GM23338 (cell line): ENCODE data around the gene MEOX2. TPM values are rescaled to one million over a fixed set of nuclear protein-coding genes. Genes with fewer than 3 reads are reported as not detected.

Experiments used
- ATAC-seq: fragments of 200-7000 bp; cut with Tn5 transposase; 3 replicates; pipeline ENCODE4 v1.9.1; 2020
- DNase-seq: peaks from one replicate; pipeline ENCODE4 v3.0.0-alpha.2; 2015; ENCODE audit warnings: low spot score
- H2AFZ ChIP-seq: fragments of 200-600 bp; sonication (generic); 2 replicates; pipeline ENCODE4 v1.8.0; 2016; ENCODE audit warnings: antibody characterized with exemption, mild to moderate bottlenecking, moderate library complexity
- H3F3A ChIP-seq: fragments of 200-600 bp; sonication (generic); replicated peaks from 2 replicates; pipeline ENCODE4 v1.8.0; 2017; ENCODE audit warnings: antibody characterized with exemption, mixed run types, low read depth
- H3K27ac ChIP-seq: fragments of 200-600 bp; sonication (generic); 2 replicates; pipeline ENCODE4 v1.6.1; 2016; ENCODE audit warnings: low read depth
- H3K27me3 ChIP-seq: fragments of 200-600 bp; sonication (generic); 2 replicates; pipeline ENCODE4 v1.8.0; 2016; ENCODE audit warnings: mild to moderate bottlenecking, mixed run types, moderate library complexity; ENCODE audit not compliant: insufficient read depth
- H3K36me3 ChIP-seq: fragments of 200-600 bp; sonication (generic); 2 replicates; pipeline ENCODE4 v1.8.0; 2016; ENCODE audit warnings: mild to moderate bottlenecking; ENCODE audit not compliant: insufficient read depth
- H3K4me1 ChIP-seq: fragments of 200-600 bp; sonication (generic); 2 replicates; pipeline ENCODE4 v1.8.0; 2016; ENCODE audit warnings: mild to moderate bottlenecking, moderate library complexity; ENCODE audit not compliant: insufficient read depth
- H3K4me2 ChIP-seq: fragments of 200-600 bp; sonication (generic); 2 replicates; pipeline ENCODE4 v1.7.1; 2017; ENCODE audit warnings: mixed run types
- H3K4me3 ChIP-seq: fragments of 200-600 bp; sonication (generic); 2 replicates; pipeline ENCODE4 v1.6.1; 2016; ENCODE audit warnings: mixed run types
- H3K79me2 ChIP-seq: fragments of 200-600 bp; sonication (generic); replicated peaks from 2 replicates; pipeline ENCODE4 v1.8.0; 2017; ENCODE audit warnings: mild to moderate bottlenecking; ENCODE audit not compliant: insufficient read depth
- H3K9me2 ChIP-seq: fragments of 200-600 bp; sonication (generic); 2 replicates; pipeline ENCODE4 v1.8.0; 2017; ENCODE audit not compliant: insufficient read depth
- H4K20me1 ChIP-seq: fragments of 200-600 bp; sonication (generic); replicated peaks from 2 replicates; pipeline ENCODE4 v1.8.0; 2017; ENCODE audit warnings: mild to moderate bottlenecking; ENCODE audit not compliant: insufficient read depth
- H3K27ac Mint-ChIP-seq: 2 replicates; pipeline ENCODE4 v1.8.0; 2020; ENCODE audit warnings: inconsistent platforms, mild to moderate bottlenecking, moderate library complexity, mixed read lengths
- H3K27me3 Mint-ChIP-seq: 3 replicates; pipeline ENCODE4 v1.8.0; 2022; ENCODE audit warnings: low read depth, mild to moderate bottlenecking, moderate library complexity, mixed read lengths, inconsistent platforms; ENCODE audit not compliant: insufficient read depth, poor library complexity
- H3K36me3 Mint-ChIP-seq: 3 replicates; pipeline ENCODE4 v1.8.0; 2021; ENCODE audit warnings: low read depth, mild to moderate bottlenecking, inconsistent platforms, moderate library complexity, mixed read lengths
- H3K4me1 Mint-ChIP-seq: 3 replicates; pipeline ENCODE4 v1.8.0; 2020; ENCODE audit warnings: mild to moderate bottlenecking, inconsistent platforms, mixed read lengths
- H3K4me3 Mint-ChIP-seq: 3 replicates; pipeline ENCODE4 v1.8.0; 2021; ENCODE audit warnings: moderate library complexity, mild to moderate bottlenecking, inconsistent platforms, mixed read lengths
- H3K9me3 Mint-ChIP-seq: 3 replicates; pipeline ENCODE4 v1.8.0; 2020; ENCODE audit warnings: moderate library complexity, mild to moderate bottlenecking, inconsistent platforms, mixed read lengths
- CREB1 ChIP-seq: fragments of 250-450 bp; sonication (Bioruptor Pico); IDR thresholded peaks from 2 replicates; pipeline ENCODE4 v1.5.0; 2020; ENCODE audit warnings: low read depth, mild to moderate bottlenecking, moderate library complexity
- EZH2 ChIP-seq: fragments of 200-600 bp; sonication (generic); IDR thresholded peaks from one replicate; pipeline ENCODE4 v1.8.0; 2017; ENCODE audit warnings: antibody characterized with exemption, mild to moderate bottlenecking, low read depth; ENCODE audit not compliant: unreplicated experiment
- EZH2phosphoT487 ChIP-seq: fragments of 200-600 bp; sonication (generic); IDR thresholded peaks from one replicate; pipeline ENCODE4 v1.8.1; 2018; ENCODE audit warnings: antibody characterized with exemption; ENCODE audit not compliant: unreplicated experiment
- JUNB ChIP-seq: IDR thresholded peaks from one replicate; pipeline ENCODE4 v1.6.1; 2016; ENCODE audit warnings: antibody characterized with exemption; ENCODE audit not compliant: unreplicated experiment
- NANOG ChIP-seq: IDR thresholded peaks from 2 replicates; pipeline ENCODE4 v1.6.1; 2016; ENCODE audit warnings: antibody characterized with exemption, borderline replicate concordance
- POLR2AphosphoS5 ChIP-seq: IDR thresholded peaks from 2 replicates; pipeline ENCODE4 v1.6.1; 2016; ENCODE audit warnings: antibody characterized with exemption, low read depth
- STAT1 ChIP-seq: IDR thresholded peaks from one replicate; pipeline ENCODE4 v1.6.1; 2016; ENCODE audit warnings: antibody characterized with exemption; ENCODE audit not compliant: unreplicated experiment
- ZNF114 ChIP-seq: fragments of 250-450 bp; sonication (Bioruptor Pico); IDR thresholded peaks from 2 replicates; pipeline ENCODE4 v1.5.0; 2020; ENCODE audit warnings: mild to moderate bottlenecking, moderate library complexity
- ZNF331 ChIP-seq: fragments of 250-450 bp; sonication (Bioruptor Pico); IDR thresholded peaks from 2 replicates; pipeline ENCODE4 v1.5.0; 2020; ENCODE audit warnings: low read depth, mild to moderate bottlenecking, moderate library complexity
- ZNF462 ChIP-seq: fragments of 250-450 bp; sonication (Bioruptor Pico); IDR thresholded peaks from 2 replicates; pipeline ENCODE4 v1.5.0; 2020; ENCODE audit warnings: mild to moderate bottlenecking, moderate library complexity
- polyA plus RNA-seq: library from polyadenylated mRNA; unstranded; fragments of >200 nt; fragmentation: Nextera tagmentation; extraction: Ambion mirVana; gene quantifications from 2 replicates; pipeline ENCODE4 v1.2.1, GENCODE V29; 2016
- total RNA-seq: library from RNA; depleted of rRNA; stranded (reverse); fragments of >200 nt; shearing (Covaris generic); gene quantifications from 2 replicates; pipeline ENCODE4 v1.2.3, GENCODE V29; 2014
- TF ChIP-seq, protein P1 (sequence below), 2 experiments: fragments of 200-600 bp in 1 of 2; sonication (generic) in 1 of 2; conservative IDR thresholded peaks; 2 replicates each; pipeline versions ENCODE4 v1.5.1 to v1.6.1; 2016 to 2017; ENCODE audit warnings: antibody characterized with exemption in 2 of 2, low read depth in 2 of 2, mild to moderate bottlenecking in 2 of 2, moderate library complexity in 1 of 2
- TF ChIP-seq, protein P2 (sequence below): IDR thresholded peaks from 2 replicates; pipeline ENCODE4 v1.6.1; 2016; ENCODE audit warnings: antibody characterized with exemption
- TF ChIP-seq, protein P3 (sequence below): IDR thresholded peaks from one replicate; pipeline ENCODE4 v1.6.1; 2018; ENCODE audit warnings: antibody characterized with exemption; ENCODE audit not compliant: unreplicated experiment

The MEOX2 gene
- total and polyA plus RNA-seq, 2 experiments from 2014 or later = 0.50 to 1.2 TPM

- H3F3A ChIP-seq = 0 out of 2 replicates have a peak, but pooled peaks cover 3% of the 10 kb centered on the region
- H3K27me3 ChIP-seq = peaks cover 32% of the 10 kb centered on the region
- no peak overlapping the region for H2AFZ ChIP-seq
- peaks cover 10% of the 10 kb centered on the region for H3K4me1 ChIP-seq
- TF ChIP-seq NANOG (no peak), CREB1 (no peak), EZH2phosphoT487 (no peak), POLR2AphosphoS5 (no peak), EZH2 (no peak), ZNF331 (no peak), STAT1 (no peak), ZNF114 (CRISPR knock-in tag) (no peak), ZNF462 (CRISPR knock-in tag) (no peak), JUNB (no peak)
- TF ChIP-seq, protein P1, sequence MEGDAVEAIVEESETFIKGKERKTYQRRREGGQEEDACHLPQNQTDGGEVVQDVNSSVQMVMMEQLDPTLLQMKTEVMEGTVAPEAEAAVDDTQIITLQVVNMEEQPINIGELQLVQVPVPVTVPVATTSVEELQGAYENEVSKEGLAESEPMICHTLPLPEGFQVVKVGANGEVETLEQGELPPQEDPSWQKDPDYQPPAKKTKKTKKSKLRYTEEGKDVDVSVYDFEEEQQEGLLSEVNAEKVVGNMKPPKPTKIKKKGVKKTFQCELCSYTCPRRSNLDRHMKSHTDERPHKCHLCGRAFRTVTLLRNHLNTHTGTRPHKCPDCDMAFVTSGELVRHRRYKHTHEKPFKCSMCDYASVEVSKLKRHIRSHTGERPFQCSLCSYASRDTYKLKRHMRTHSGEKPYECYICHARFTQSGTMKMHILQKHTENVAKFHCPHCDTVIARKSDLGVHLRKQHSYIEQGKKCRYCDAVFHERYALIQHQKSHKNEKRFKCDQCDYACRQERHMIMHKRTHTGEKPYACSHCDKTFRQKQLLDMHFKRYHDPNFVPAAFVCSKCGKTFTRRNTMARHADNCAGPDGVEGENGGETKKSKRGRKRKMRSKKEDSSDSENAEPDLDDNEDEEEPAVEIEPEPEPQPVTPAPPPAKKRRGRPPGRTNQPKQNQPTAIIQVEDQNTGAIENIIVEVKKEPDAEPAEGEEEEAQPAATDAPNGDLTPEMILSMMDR (conservative IDR thresholded peaks at IDR 0.05; ENCODE audit: low read depth in 2 of 2) = no peak
- TF ChIP-seq, protein P2, sequence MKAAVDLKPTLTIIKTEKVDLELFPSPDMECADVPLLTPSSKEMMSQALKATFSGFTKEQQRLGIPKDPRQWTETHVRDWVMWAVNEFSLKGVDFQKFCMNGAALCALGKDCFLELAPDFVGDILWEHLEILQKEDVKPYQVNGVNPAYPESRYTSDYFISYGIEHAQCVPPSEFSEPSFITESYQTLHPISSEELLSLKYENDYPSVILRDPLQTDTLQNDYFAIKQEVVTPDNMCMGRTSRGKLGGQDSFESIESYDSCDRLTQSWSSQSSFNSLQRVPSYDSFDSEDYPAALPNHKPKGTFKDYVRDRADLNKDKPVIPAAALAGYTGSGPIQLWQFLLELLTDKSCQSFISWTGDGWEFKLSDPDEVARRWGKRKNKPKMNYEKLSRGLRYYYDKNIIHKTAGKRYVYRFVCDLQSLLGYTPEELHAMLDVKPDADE = no peak
- TF ChIP-seq, protein P3, sequence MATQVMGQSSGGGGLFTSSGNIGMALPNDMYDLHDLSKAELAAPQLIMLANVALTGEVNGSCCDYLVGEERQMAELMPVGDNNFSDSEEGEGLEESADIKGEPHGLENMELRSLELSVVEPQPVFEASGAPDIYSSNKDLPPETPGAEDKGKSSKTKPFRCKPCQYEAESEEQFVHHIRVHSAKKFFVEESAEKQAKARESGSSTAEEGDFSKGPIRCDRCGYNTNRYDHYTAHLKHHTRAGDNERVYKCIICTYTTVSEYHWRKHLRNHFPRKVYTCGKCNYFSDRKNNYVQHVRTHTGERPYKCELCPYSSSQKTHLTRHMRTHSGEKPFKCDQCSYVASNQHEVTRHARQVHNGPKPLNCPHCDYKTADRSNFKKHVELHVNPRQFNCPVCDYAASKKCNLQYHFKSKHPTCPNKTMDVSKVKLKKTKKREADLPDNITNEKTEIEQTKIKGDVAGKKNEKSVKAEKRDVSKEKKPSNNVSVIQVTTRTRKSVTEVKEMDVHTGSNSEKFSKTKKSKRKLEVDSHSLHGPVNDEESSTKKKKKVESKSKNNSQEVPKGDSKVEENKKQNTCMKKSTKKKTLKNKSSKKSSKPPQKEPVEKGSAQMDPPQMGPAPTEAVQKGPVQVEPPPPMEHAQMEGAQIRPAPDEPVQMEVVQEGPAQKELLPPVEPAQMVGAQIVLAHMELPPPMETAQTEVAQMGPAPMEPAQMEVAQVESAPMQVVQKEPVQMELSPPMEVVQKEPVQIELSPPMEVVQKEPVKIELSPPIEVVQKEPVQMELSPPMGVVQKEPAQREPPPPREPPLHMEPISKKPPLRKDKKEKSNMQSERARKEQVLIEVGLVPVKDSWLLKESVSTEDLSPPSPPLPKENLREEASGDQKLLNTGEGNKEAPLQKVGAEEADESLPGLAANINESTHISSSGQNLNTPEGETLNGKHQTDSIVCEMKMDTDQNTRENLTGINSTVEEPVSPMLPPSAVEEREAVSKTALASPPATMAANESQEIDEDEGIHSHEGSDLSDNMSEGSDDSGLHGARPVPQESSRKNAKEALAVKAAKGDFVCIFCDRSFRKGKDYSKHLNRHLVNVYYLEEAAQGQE = no peak
- H3K4me2 ChIP-seq = no peak overlapping the region
- H3K36me3 ChIP-seq = no peaks in the 10 kb centered on the region
- H3K4me3 Mint-ChIP-seq = no peak overlapping the region
- no peaks in the 10 kb centered on the region for H4K20me1 ChIP-seq
- peaks cover 20% of the 10 kb centered on the region for H3K27me3 Mint-ChIP-seq
- no peak overlapping the region for H3K27ac ChIP-seq
- no peaks in the 10 kb centered on the region for H3K36me3 Mint-ChIP-seq
- ATAC-seq (no peak), DNase-seq (no peak)
- H3K9me2 ChIP-seq = no peaks in the 10 kb centered on the region
- H3K9me3 Mint-ChIP-seq = no peaks in the 10 kb centered on the region
- H3K4me3 ChIP-seq = no peak overlapping the region
- H3K4me1 Mint-ChIP-seq = peaks cover 4% of the 10 kb centered on the region; the same call in 2 of the 3 replicates
- H3K79me2 ChIP-seq = no peaks in the 10 kb centered on the region
- H3K27ac Mint-ChIP-seq = no peak overlapping the region
Observed at GRCh38 chr7:15681186-15681585, 5.3 kb downstream of the MEOX2 start.
